ENCODE measurements around the gene CDK10.

CDK10 gene

DNA sequence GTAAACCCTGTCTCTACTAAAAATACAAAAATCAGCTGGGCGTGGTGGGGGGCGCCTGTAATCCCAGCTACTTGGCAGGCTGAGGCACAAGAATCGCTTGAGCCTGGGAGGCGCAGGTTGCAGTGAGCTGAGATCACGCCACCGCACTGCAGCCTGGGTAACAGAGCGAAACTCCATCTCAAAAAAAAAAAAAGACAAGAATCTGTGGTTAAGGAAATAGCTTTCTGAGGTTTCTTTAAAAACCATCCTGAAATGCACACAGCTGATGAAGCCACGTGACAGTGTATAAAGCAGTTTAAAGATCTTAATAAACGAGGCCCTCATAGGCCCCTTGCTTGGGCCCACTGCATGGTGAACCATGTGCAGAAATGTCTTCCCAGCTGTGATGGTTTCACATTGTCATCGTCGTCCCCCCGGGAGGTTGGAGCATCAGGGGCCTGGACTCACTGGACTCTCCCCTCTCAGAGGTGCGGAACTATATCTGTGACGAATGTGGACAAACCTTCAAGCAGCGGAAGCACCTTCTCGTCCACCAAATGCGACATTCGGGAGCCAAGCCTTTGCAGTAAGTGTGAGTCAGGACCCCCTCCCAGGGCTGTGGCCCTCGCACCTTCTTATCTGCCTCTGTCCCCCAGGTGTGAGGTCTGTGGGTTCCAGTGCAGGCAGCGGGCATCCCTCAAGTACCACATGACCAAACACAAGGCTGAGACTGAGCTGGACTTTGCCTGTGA lies 51.0 kb downstream of the CDK10 start:
- peak; percentile 48 for DNase-seq (ENCODE audit: low read depth)

DNA sequence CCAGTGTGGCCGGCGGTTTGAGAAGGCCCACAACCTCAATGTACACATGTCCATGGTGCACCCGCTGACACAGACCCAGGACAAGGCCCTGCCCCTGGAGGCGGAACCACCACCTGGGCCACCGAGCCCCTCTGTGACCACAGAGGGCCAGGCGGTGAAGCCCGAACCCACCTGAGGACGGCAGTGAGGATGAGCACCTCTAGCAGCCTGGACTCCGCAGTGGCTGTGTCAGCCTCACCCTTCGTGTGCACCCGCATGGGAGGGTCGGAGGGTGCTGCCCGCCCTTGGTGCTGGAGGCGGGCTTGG lies 51.5 kb downstream of the CDK10 start:
- DNase-seq (ENCODE audit: low read depth), result no peak

DNA sequence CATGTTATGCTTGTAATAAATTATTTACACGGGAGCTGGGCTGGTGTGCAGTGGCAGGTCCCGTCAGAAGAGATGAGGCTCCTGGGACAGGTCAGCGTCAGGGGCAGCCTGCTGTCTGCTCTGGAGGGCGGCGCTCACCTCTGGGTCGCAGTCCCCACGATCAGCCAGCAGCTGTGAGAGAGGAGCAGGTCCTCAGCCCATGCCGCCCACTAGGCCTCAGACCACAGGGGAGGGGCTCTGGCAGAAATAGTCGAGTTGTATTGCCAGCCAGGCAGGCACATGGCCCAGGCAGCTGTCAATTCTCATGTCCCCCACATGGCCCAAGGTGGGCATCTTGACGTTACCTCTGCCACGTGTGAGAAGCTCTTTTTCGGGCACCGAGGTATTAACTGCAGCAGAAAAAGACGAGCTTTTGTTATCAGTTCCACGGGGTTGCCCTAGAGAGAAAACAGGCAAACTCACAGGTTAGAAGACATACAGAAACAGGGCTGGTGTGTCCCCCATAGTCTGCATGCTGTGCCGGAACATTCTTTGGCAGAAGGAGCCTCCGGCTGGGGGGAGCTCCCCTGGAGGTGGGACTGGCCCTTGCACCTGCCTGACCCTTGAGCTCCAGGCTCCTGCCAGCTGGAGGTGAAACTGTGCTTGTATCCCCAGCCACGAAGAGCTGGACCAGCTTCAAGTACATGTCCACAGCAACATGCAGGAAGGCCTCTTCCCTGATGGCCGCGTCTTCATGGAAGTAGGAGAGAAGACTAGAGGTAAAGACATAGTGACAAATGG lies 52.2 kb downstream of the CDK10 start:
- DNase-seq (ENCODE audit: low read depth), result no peak

DNA sequence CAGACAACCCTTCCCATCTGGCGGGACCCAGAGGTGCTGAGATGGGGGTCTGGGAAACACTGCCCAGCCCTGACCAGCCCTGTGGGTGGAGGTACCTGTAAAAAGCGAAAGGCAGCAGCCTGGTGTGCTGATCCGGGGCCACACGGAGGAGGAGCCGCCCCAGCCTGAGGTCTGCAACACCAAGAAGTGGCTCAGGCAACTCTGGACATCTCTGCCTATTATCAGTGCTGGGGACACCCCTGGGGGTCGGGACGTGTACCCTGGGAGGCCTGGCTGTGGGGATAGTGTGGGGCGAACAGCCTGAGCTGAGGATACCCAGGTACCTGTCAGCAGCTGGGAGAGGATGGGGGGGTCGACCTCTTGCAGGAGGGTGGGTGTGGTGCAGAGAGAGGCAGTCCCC lies 52.9 kb downstream of the CDK10 start:
- no peak for DNase-seq (ENCODE audit: low read depth)

DNA sequence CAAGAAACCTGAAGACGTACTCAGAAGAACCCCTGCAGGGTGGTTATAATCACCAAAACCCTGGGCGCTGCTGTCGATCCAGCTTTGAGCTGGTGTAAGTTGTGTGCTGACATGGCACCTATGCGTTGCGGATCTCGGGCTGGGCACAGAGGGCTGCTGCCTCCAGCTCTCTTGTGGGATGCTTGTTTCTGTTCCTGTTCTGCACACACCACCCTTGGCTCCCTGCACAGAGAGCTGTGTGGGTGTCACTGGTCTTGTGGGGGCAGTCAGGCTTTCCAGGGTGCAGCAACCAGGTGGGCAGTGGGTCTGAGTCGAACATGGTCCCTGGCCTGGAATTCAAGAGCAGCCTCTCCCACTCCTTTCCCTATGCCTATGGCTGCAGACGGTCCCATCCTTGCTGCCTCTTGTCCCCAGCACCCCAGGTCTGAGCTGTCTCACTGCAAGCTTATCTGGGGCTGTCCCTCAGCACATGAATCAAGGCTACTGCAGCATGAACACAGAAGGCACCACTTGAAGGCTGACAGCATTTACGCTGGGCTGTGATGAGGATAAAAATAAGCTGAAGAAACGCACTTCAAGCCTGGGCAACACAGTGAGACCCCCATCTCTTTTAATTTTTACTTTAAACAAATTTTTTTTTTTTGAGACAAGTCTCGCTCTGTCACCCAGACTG lies 55.0 kb downstream of the CDK10 start:
- DNase-seq (ENCODE audit: low read depth), result no peak

DNA sequence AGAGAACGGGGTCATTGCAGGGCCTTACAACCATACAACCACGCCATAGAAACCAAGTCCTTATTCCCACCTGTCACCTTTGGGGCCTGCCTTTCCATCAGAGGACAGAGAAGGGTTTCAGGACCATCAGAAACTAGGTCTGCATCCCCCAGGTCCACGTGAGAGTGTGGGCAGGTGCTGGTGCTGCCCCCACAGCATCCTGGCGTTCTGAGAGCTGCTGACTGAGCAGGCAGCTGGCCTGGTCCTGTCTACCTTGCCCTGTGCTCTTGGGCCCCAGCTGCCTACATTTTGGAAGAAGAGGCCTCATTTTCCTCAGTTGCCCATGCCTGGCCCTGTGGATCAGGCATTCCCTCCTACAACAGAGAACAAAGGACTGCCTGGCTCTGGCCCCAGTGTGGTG lies 56.5 kb downstream of the CDK10 start:
- no peak for DNase-seq (ENCODE audit: low read depth)

DNA sequence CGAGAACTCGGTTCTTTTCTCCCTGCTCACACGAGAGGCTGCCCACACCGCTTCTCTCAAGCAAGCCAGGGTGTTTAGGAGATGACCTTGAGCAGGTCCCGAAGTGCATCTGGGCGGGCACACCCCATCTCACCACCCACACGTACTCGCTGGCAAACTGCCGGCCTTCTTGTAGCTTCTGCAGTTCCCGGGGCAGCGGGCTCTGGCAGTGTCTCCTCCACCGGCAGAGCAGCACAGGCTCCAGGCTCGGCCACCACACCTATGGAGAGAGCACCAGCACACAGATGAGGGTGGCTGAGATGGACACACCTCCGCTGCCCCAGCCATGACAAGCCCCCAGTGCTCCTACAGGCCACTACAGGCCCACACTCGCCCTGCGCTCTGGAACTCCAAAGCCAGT lies 58.3 kb downstream of the CDK10 start:
- DNase-seq (ENCODE audit: low read depth), result no peak
